SK-N-DZ (cell line): Measurements from ENCODE around the gene APOC4.
"Not testable (repeated sequence)": the region's sequence is repeated elsewhere in the genome, so short reads cannot be mapped to it uniquely, and the experiment has no call there.

ENCODE experiments used
- DNase-seq: peaks from one replicate; pipeline ENCODE4 v3.0.0-alpha.2; 2015; ENCODE audit warnings: low spot score

APOC4 gene

DNA sequence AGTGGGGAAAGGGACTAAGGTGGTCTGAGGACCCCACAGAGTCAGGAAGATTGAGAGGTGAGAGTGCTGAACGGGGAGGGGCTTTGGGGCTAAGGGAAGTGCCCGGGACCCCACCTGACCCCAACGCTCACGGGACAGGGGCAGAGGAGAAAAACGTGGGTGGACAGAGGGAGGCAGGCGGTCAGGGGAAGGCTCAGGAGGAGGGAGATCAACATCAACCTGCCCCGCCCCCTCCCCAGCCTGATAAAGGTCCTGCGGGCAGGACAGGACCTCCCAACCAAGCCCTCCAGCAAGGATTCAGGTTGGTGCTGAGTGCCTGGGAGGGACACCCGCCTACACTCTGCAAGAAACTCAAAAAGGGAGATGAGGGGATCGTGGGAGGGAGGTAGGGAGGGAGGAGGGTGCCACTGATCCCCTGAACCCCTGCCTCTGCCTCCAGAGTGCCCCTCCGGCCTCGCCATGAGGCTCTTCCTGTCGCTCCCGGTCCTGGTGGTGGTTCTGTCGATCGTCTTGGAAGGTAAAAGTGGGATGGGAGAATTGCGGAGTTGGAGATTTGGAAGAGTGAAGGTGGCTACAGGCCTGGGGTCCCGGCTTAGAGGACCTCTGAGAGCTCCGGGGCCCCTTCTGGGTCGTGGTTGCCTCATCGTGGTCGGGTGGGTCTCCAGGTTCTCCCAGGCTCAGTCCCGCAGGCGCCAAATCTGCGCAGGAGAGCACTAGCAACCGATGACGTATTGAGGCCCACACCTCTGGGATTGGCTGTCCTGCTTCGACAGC is 27.4 kb upstream of the APOC4 start, which contains the start of gene APOC1:
APOC1 (plus strand) TSS at position 176 of the 774 bp plus-strand sequence; CDS start at position 460, 284 bp downstream.
- DNase-seq, result peak; percentile 91

- DNase-seq, result no peak
These were observed 17.8 kb upstream of the APOC4 start for GRCh38 chr19:44924243-44924725.

DNA sequence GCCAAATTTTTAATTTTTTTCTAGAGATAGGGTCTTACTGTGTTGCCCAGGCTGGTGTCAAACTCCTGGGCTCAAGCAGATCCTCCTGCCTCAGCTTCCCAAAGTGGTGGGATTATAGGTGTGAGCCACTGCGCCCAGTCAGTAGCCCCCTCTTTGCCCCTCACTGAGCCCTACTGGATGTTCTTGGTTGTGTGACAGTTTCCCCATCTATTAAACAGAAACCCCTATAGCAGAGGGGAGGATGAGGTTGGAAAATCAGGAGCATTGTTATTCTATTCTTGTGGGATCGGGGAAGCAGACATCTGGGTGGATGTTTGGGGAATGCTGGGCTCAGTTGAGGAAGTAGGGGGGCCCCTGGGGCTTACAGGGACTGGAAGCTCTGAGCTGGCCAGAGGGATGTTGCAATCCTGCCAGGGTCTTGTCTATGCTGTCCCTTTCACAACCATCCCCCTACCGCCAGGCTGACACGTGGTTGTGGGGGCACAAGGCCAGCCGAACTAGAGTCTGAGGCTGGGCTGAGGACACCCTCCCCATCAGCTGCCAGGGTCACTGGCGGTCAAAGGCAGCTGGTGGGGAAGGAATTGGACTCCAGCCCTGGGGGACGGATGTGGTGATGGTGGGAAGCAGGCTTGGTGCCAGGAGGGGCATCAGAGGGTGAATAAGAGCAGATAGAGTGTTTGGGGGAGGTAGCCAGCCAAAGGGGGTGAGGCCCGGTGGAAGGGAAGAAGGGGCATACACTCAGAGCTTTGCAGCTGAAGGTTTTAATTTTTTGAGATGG is 16.7 kb upstream of the APOC4 start:
- no peak for DNase-seq

- not testable (repeated sequence) for DNase-seq
These were observed 15.6 kb upstream of the APOC4 start for GRCh38 chr19:44926245-44927077.

- no peak for DNase-seq
These were observed 14.3 kb upstream of the APOC4 start for GRCh38 chr19:44927746-44928145.

DNA sequence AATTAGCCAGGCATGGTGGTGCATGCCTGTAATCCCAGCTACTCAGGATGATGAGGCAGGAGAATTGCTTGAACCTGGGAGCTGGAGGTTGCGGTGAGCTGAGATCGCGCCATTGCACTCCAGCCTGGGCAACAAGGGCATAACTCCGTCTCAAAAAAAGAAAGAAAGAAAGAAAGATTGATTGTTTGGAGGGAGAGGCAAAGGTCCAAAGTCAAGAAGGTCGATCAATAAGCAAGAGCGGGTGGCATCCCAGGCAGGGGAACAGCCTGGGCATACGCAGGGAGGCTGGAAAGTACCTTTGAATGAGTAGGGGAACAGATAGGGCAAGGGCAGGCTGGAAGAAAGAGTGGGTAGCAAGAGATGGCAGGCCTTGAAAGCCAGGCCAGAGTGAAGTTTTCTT is 11.9 kb upstream of the APOC4 start:
- no peak for DNase-seq

- no peak for DNase-seq
These were observed 10.5 kb upstream of the APOC4 start for GRCh38 chr19:44931541-44931940.

DNA sequence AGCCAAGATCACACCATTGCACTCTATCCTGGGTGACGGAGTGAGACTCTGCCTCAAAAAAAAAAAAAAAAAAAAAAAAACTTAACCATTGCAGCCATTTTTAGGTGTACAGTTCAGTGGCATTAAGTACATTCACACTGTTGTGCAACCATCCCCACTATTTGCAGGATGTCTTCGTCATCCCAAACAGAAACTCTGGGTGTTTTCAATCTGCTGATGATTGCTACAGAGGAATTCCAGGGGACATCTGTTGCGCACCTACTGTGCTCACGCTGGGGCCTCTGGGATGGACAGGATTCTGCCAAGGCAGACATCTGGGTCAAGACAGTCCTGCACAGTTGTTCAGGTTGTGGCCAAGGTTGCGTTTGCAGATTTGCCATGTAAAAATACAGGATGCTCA is 2.4 kb upstream of the APOC4 start:
- DNase-seq, result no peak

- DNase-seq, result no peak
These were observed 1.8 kb downstream of the APOC4 start for GRCh38 chr19:44943801-44944249.

GRCh38 chr19:44947041-44947581 is 5.1 kb downstream of the APOC4 start:
- no peak for DNase-seq

DNA sequence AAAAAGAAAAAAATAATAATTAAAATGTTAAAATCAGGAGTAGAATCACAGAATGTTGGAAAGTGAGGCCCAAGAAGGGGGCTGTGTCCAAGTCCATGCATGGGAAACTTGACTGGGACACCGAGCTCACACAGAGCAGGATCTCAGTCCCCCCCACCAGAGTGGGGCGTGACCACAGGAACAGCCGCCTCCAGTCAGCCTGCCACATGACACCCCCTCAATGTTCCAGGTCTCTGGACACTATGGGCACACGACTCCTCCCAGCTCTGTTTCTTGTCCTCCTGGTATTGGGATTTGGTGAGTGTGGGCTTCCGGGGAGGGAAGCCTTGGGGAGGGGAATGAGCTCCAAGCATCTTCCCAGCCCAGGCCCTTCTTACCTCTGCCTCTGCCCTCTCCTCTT is 6.2 kb downstream of the APOC4 start:
- DNase-seq, result no peak

- no peak for DNase-seq
These were observed 6.8 kb downstream of the APOC4 start for GRCh38 chr19:44948763-44949374.

DNA sequence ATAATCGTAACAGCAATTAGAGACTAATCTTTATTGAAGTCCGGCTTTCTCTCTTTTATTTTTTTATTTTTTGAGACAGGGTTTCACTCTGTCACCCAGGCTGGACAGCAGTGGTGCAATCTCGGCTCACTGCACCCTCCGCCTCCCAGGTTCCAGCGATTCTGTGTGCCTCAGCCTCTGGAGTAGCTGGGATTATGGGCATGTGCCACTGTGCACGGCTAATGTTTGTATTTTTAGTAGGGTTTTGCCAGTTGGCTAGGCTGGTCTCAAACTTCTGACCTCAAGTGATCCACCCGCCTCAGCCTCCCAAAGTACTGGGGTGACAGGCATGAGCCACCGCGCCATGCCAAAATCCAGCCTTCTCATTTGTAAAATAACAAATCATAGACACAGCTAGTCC is 7.5 kb downstream of the APOC4 start:
- DNase-seq, result no peak

DNA sequence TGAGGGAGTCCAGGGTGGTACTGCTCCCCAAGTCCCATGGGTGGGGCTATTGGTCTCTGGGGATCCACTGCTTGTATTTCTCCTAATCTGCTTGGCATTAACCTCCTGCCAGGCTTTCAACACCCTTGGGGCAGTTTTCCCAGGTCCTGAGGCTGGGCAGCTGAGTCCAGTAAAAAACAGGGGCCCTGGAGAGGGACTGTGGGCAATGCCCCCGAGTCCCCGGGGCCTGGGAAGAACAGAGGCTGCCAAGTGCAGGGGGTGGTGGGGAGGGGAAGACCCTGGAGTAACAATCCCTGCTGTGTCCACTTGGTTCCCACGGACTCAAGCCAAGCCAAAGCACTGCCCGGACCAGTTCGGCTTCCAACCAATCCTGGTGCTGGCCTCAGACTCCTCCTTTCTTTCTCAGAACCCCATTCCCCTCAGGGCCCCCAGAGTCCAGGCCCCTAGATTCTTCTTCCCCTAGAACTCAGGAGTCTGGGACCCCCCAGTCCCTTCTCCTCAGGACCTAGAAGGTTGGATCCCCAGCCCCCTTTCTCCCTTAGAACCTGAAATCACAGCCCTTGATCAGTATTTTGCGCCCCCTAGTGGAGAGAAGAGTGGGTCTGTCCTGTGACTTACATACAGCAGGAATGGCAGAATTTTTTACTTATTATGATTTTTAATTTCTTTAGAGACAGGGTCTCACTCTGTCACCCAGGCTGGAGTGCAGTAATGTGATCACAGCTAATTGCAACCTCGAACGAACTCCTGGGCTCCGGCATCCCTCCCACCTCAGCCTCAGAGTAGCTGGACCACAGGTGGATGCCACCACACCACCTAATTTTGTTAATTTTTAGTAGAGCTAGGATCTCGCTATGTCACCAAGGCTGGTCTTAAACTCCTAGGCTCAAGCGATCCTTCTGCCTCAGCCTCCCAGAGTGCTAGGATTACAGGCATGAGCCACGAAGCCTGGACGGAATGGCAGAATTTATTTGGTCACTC is 9.4 kb downstream of the APOC4 start:
- peak; percentile 66 for DNase-seq

DNA sequence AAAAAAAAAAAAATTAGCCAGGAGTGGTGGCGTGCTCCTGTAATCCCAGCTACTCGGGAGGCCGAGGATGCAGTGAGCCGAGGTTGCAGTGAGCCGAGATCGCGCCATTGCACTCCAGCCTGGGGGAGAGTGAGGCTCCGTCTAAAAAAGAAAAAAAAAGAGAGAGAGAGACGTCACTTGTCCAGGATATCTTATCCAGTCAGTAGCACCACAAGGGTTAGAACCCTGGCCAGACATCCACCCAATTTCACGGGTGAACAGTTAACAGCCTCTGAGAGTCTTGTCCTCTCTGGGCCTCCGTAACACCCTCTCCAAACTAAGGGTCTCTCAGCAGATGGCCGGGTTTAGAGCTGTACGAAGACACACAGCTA is 12.2 kb downstream of the APOC4 start:
- DNase-seq, result no peak

- DNase-seq, result peak; percentile 94
These were observed 12.8 kb downstream of the APOC4 start, which contains the start of gene CLPTM1 for GRCh38 chr19:44954649-44955504. Gene CLPTM1, plus strand, starts transcription at chr19:44955380. Its CDS starts 16 bp downstream, at chr19:44955396.

DNA sequence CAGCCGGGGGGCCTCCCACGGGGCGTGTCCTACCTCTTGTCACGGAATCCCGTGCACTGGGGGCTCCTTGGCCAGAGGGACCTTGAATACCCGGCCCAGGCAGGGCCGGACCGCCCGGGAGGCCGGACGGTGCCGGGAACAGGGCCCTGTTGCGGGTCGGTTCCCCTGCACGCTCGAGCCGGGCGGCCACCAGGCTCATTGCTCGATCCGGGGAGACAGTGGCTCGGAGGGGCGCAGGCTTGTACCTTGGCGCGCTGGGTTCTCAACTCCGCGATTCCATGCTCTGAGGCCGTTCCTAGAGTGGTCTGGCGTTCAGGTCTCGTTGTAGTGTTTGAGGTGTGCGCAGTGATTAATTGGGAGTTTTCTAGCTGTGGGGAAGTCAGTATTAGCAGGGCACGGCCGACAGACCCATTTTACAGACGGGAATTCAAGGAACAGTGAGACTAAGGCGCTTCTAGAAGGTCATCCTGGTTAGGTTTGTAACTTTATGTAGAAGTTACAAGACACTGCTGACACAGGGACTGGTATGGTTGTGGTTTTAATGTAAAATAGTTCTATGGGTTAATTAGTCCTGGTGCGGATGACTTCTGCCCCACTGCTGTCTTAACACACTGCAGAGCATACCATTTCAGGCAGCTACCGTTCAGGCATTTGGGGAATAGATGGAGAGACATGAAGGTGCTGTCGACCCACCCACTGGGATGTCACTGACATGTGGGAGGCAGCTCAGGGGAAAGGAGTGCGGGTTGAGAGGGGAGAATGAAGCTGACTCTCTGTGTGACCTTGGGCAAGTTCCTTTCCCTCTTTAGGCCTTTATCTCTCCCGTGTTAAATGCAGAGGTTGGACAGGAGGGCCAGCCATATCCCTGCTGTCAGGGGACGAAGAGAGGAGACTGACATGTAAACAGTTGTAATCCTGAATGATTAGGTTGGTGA is 13.7 kb downstream of the APOC4 start:
- DNase-seq, result no peak

DNA sequence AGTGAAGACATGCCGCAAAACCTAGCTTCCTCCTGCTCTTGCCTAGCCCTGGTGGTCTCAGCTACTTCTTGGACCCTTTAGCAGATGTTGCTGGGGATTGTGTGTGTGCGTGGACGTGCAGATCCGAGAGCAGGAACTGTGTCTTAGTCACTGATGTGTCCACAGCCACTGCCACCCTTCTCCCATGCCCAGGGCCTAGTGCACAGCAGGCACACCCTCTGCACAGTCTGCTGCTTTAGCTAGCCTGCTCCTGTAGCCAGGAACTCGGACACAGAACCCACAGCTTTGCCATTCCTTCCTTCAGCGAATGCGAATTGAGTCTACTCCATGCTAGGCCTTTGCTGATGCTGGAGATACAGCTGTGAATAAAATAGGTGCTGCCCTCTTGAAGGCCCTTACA is 15.5 kb downstream of the APOC4 start:
- no peak for DNase-seq
